Fibroblast of mammary gland (primary cell): ENCODE measurements around the gene ACD.

Experiments
- DNase-seq: peaks from one replicate; pipeline ENCODE4 v3.0.0-alpha.2; 2010; ENCODE audit warnings: low read depth
- H3K4me3 ChIP-seq: 2 replicates; pipeline ENCODE4 v1.5.1; 2011; ENCODE audit warnings: low read depth, mild to moderate bottlenecking, low read length, moderate library complexity; ENCODE audit not compliant: control insufficient read depth
- CTCF ChIP-seq: conservative IDR thresholded peaks from 2 replicates; pipeline ENCODE4 v1.5.1; 2011; ENCODE audit warnings: low read depth, low read length, inconsistent platforms; ENCODE audit not compliant: control insufficient read depth, insufficient read depth

Gene ACD

GRCh38 chr16:67683767-67684166 lies 23.7 kb upstream of the ACD start:
- no peak for DNase-seq
- TF ChIP-seq CTCF: no peak
- H3K4me3 ChIP-seq: no peak overlapping the region

GRCh38 chr16:67679935-67680897 lies 20.2 kb upstream of the ACD start:
- no peak for DNase-seq
- no peak for TF ChIP-seq CTCF
- H3K4me3 ChIP-seq: no peak overlapping the region

- no peak overlapping the region for H3K4me3 ChIP-seq
- TF ChIP-seq CTCF: no peak
- DNase-seq: no peak
Measured at GRCh38 chr16:67678354-67679023, 18.4 kb upstream of the ACD start.

- H3K4me3 ChIP-seq: no peak overlapping the region
- DNase-seq: no peak
- no peak for TF ChIP-seq CTCF
Measured at GRCh38 chr16:67677712-67678111, 17.7 kb upstream of the ACD start.

GRCh38 chr16:67676939-67677338 lies 16.9 kb upstream of the ACD start:
- DNase-seq: no peak
- H3K4me3 ChIP-seq: no peak overlapping the region
- TF ChIP-seq CTCF: no peak

GRCh38 chr16:67676516-67676915 lies 16.5 kb upstream of the ACD start:
- no peak for TF ChIP-seq CTCF
- no peak overlapping the region for H3K4me3 ChIP-seq
- DNase-seq: no peak
